Activated B cell treated with CpG ODN at 0.5 μM for 24 hours (primary cell): ENCODE results near the gene SYCP2L. TPM values are rescaled to one million over a fixed set of nuclear protein-coding genes. Genes with fewer than 3 reads are reported as not detected.
"Not testable (repeated sequence)": the region's sequence is repeated elsewhere in the genome, so short reads cannot be mapped to it uniquely, and the experiment has no call there.

ENCODE experiments used
- ATAC-seq: fragments of 200-7000 bp; cut with Tn5 transposase; one replicate; pipeline ENCODE4 v1.10.0; 2021; ENCODE audit warnings: low read depth, mild to moderate bottlenecking, moderate library complexity
- CTCF ChIA-PET: fragments of 350-600 bp; sonication (Branson Sonifier 250); formaldehyde crosslinking; loops from one replicate; lab custom pipeline; 2021; ENCODE audit warnings: antibody characterized with exemption; lab: Charles Lee
- POLR2A ChIA-PET: fragments of 350-600 bp; sonication (Branson Sonifier 250); formaldehyde crosslinking; loops from one replicate; lab custom pipeline; 2021; ENCODE audit warnings: antibody characterized with exemption; lab: Charles Lee
- DNase-seq: peaks from one replicate; pipeline ENCODE4 v3.0.0; 2022
- H3K27ac Mint-ChIP-seq: one replicate; pipeline ENCODE4 v1.8.0; 2020; ENCODE audit warnings: mixed read lengths
- H3K27me3 Mint-ChIP-seq: one replicate; pipeline ENCODE4 v1.8.0; 2021; ENCODE audit warnings: mixed read lengths
- H3K36me3 Mint-ChIP-seq: one replicate; pipeline ENCODE4 v1.8.0; 2021; ENCODE audit warnings: low read depth, mixed read lengths
- H3K4me1 Mint-ChIP-seq: one replicate; pipeline ENCODE4 v1.8.0; 2021; ENCODE audit warnings: mixed read lengths
- H3K4me3 Mint-ChIP-seq: one replicate; pipeline ENCODE4 v1.8.0; 2020; ENCODE audit warnings: mild to moderate bottlenecking, mixed read lengths
- H3K9me3 Mint-ChIP-seq: one replicate; pipeline ENCODE4 v1.8.0; 2020; ENCODE audit warnings: mixed read lengths
- intact Hi-C: fragments of 100-400 bp; cut with micrococcal nuclease; formaldehyde crosslinking; loops from one replicate; pipeline ENCODE4 v1.15.1; 2024
- total RNA-seq: library from RNA; stranded (reverse); gene quantifications from 2 replicates; pipeline ENCODE4 v1.2.3, GENCODE V29; 2022
- TF ChIP-seq, protein P1 (sequence below): fragments of 200-600 bp; IDR thresholded peaks from one replicate; pipeline ENCODE4 v1.8.0; 2022; ENCODE audit warnings: antibody characterized with exemption, mild to moderate bottlenecking

The SYCP2L gene
- total RNA-seq, 1 donor from 2014 or later: 0.13 TPM

DNA sequence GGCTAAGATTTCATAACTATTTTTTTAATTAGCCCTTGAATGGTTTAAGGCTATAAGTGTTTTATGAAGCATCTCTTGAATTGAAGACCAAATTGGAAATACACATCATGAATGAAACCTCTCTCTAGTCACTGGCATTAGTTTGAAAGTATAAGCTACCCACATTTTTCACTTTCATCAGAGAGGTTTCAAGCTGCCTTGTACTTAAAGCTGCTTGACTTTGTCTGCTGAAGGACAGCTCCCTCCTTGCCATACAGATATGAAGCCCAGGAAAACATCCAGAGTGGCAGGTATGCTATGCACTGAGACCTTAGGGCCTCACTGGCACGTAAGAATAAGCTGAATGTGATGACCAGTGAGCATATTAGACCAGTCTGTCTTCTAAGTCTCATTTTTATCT lies 94.6 kb downstream of the SYCP2L start:
- peaks cover 21% of the 10 kb centered on the region for H3K27me3 Mint-ChIP-seq
- no peaks in the 10 kb centered on the region for H3K4me1 Mint-ChIP-seq
- CTCF ChIA-PET: no interaction called here
- POLR2A ChIA-PET: no interaction called here
- DNase-seq (no peak), ATAC-seq (no peak)
- intact Hi-C loops: no loop called here
- peaks cover 4% of the 10 kb centered on the region for H3K9me3 Mint-ChIP-seq
- no peaks in the 10 kb centered on the region for H3K36me3 Mint-ChIP-seq
- no peak overlapping the region for H3K4me3 Mint-ChIP-seq
- TF ChIP-seq, protein P1, sequence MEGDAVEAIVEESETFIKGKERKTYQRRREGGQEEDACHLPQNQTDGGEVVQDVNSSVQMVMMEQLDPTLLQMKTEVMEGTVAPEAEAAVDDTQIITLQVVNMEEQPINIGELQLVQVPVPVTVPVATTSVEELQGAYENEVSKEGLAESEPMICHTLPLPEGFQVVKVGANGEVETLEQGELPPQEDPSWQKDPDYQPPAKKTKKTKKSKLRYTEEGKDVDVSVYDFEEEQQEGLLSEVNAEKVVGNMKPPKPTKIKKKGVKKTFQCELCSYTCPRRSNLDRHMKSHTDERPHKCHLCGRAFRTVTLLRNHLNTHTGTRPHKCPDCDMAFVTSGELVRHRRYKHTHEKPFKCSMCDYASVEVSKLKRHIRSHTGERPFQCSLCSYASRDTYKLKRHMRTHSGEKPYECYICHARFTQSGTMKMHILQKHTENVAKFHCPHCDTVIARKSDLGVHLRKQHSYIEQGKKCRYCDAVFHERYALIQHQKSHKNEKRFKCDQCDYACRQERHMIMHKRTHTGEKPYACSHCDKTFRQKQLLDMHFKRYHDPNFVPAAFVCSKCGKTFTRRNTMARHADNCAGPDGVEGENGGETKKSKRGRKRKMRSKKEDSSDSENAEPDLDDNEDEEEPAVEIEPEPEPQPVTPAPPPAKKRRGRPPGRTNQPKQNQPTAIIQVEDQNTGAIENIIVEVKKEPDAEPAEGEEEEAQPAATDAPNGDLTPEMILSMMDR: no peak
- no peak overlapping the region for H3K27ac Mint-ChIP-seq

DNA sequence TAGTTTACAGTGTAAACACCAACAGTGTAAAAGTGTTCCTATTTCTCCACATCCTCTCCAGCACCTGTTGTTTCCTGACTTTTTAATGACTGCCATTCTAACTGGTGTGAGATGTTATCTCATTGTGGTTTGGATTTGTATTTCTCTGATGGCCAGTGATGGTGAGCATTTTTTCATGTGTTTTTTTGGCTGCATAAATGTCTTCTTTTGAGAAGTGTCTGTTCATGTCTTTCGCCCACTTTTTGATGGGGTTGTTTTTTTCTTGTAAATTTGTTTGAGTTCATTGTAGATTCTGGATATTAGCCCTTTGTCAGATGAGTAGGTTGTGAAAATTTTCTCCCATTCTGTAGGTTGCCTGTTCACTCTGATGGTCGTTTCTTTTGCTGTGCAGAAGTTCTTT lies 98.1 kb downstream of the SYCP2L start:
- H3K9me3 Mint-ChIP-seq, H3K4me1 Mint-ChIP-seq, CTCF ChIA-PET, H3K27ac Mint-ChIP-seq, intact Hi-C loops, POLR2A ChIA-PET, H3K36me3 Mint-ChIP-seq, DNase-seq, ATAC-seq, H3K4me3 Mint-ChIP-seq: not testable (repeated sequence)
- peaks cover 24% of the 10 kb centered on the region for H3K27me3 Mint-ChIP-seq

DNA sequence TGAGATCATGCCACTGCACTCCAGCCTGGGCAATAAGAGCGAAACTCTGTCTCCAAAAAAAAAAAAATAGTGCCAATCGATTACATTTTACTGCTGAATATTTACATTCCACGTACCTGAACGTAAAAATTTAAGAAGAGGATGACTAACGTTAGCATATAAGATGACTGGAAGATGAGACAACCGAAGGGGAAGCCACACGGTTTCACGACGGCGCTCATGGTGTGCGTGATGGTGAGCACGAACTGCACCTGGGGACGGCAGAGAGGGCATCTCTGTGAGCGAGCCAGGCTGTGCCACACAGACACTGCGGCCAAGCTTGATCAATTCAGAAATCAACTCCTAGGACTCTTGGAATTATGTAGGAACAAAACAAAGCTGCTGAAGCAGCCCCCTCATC lies 102.7 kb downstream of the SYCP2L start:
- peaks cover 13% of the 10 kb centered on the region for H3K27me3 Mint-ChIP-seq
- ChIA-PET CTCF (no interaction called here), POLR2A (no interaction called here)
- H3K9me3 Mint-ChIP-seq: no peaks in the 10 kb centered on the region
- intact Hi-C loops: no loop called here
- H3K4me1 Mint-ChIP-seq: no peaks in the 10 kb centered on the region
- no peak overlapping the region for H3K27ac Mint-ChIP-seq
- no peak overlapping the region for H3K4me3 Mint-ChIP-seq
- TF ChIP-seq, protein P1: no peak
- DNase-seq (no peak), ATAC-seq (no peak)
- H3K36me3 Mint-ChIP-seq: no peaks in the 10 kb centered on the region

DNA sequence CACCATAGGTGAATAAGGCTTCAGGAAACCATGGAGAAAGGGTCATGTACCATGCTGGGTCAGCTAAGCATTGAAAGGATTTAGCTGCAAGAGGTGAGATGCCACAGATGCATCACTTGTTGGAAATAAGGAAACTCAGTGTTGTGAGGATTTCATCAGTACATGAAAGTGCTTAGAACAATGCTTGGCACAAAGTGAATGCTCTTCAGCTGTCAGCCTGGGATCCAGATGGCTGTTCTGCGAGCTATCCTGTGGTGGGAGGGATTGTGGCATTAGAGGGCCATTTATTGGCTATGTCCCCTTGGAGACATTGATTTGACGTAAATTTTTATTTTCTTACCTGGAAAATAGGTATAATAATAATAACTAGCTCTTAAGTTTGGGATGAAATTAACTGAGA lies 104.3 kb downstream of the SYCP2L start:
- ATAC-seq (no peak), DNase-seq (no peak)
- POLR2A ChIA-PET: no interaction called here
- Mint-ChIP-seq H3K4me3 (no peak overlapping the region), H3K27me3 (peaks cover 13% of the 10 kb centered on the region), H3K36me3 (no peaks in the 10 kb centered on the region), H3K27ac (no peak overlapping the region), H3K9me3 (no peaks in the 10 kb centered on the region), H3K4me1 (no peaks in the 10 kb centered on the region)
- intact Hi-C loops: no loop called here
- CTCF ChIA-PET: no interaction called here
- TF ChIP-seq, protein P1: no peak

DNA sequence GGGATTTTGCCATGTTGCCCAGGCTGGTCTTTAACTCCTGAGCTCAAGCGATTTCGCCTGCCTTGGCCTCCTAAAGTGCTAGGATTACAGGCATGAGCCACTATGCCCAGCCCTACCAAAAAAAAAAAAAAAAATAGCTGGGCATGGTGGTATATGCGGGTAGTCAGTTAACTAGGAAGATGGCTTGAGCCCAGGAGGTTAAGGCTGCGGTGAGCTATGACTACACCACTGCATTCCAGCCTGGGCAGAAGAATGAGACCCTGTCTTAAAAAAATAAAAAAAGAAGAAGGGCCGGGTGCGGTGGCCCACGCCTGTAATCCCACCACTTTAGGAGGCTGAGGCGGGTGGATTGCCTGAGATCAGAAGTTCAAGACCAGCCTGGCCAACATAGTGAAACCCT lies 107.0 kb downstream of the SYCP2L start:
- H3K27ac Mint-ChIP-seq: no peak overlapping the region
- DNase-seq (no peak), ATAC-seq (no peak)
- no peaks in the 10 kb centered on the region for H3K36me3 Mint-ChIP-seq
- TF ChIP-seq, protein P1: no peak
- H3K4me3 Mint-ChIP-seq: no peak overlapping the region
- ChIA-PET POLR2A (no interaction called here), CTCF (no interaction called here)
- no peaks in the 10 kb centered on the region for H3K9me3 Mint-ChIP-seq
- H3K27me3 Mint-ChIP-seq: peaks cover 10% of the 10 kb centered on the region
- intact Hi-C loops: no loop called here
- no peaks in the 10 kb centered on the region for H3K4me1 Mint-ChIP-seq

DNA sequence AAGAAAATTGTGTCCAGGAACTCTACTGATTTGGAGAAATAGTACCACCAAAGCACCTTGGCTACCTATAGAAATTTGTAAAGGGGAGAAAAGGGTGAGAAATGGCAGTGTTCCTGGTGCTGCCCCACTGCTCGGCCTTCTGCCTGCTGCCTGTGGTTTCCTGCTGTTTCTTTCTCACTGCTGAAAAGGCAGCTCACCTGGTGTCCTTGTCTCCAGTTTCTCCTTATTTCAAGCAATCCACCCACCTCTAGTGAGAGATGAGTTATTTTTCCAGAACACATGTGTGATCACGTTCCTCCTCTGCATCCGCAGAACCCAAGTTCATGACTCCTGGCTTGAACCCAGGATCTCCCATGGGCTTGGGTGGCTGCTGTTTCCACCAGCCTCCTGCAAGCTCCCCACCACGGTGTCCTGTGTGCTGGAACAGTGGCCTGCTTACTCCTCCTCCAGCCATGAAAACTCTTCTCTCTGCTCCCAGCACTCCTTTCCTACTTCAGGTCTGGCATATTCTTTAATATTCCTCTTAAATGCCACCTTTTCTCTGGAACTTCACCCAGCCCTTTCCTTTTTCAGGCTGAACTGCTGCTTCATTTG lies 108.4 kb downstream of the SYCP2L start:
- H3K4me1 Mint-ChIP-seq: no peaks in the 10 kb centered on the region
- H3K4me3 Mint-ChIP-seq: no peak overlapping the region
- ChIA-PET CTCF (no interaction called here), POLR2A (no interaction called here)
- DNase-seq: no peak
- ATAC-seq: no peak
- H3K36me3 Mint-ChIP-seq: no peaks in the 10 kb centered on the region
- H3K9me3 Mint-ChIP-seq: no peaks in the 10 kb centered on the region
- intact Hi-C loops: no loop called here
- TF ChIP-seq, protein P1: no peak
- peaks cover 12% of the 10 kb centered on the region for H3K27me3 Mint-ChIP-seq
- no peak overlapping the region for H3K27ac Mint-ChIP-seq
